Tibial artery (tissue), 4 donors: ENCODE data around the gene SPINK1.
"Not testable (repeated sequence)": the region's sequence is repeated elsewhere in the genome, so short reads cannot be mapped to it uniquely, and the experiment has no call there.

Experiments
- DNase-seq, 2 donors: peaks; one replicate each; pipeline ENCODE4 v3.0.0-alpha.2; 2019
- H3K27ac ChIP-seq, 2 donors: fragments of 200-600 bp; sonication (generic) in 1 of 2; 1 replicate in 1 of 2; 2 replicates in 1 of 2; pipeline ENCODE4 v1.5.1; 2018 to 2019; ENCODE audit warnings: mild to moderate bottlenecking in 1 of 2
- H3K27me3 ChIP-seq, 2 donors: fragments of 200-600 bp; sonication (generic) in 1 of 2; one replicate each; pipeline versions ENCODE4 v1.5.1 to v1.6.0; 2016 to 2019
- H3K36me3 ChIP-seq, 3 donors: fragments of 200-600 bp; sonication (generic) in 2 of 3; one replicate each; pipeline ENCODE4 v1.5.1; 2016 to 2019; ENCODE audit warnings: mild to moderate bottlenecking in 2 of 3
- H3K4me1 ChIP-seq, 4 donors: fragments of 200-600 bp; sonication (generic) in 2 of 4; 1 replicate in 3 of 4; 2 replicates in 1 of 4; pipeline ENCODE4 v1.5.1; 2016 to 2019
- H3K4me3 ChIP-seq, 2 donors: fragments of 200-600 bp; sonication (generic) in 1 of 2; 1 replicate in 1 of 2; 2 replicates in 1 of 2; pipeline ENCODE4 v1.5.1; 2018 to 2019; ENCODE audit warnings: mild to moderate bottlenecking in 2 of 2
- H3K9me3 ChIP-seq, 3 donors: fragments of 200-600 bp; sonication (generic) in 1 of 3; one replicate each; pipeline ENCODE4 v1.5.1; 2016 to 2019
- intact Hi-C: fragments of 100-400 bp; cut with DNase I; formaldehyde crosslinking; loops from one replicate; pipeline ENCODE4 v1.15.0; 2023; ENCODE audit warnings: low total_unique reads
- TF ChIP-seq, protein P1 (sequence below), 2 experiments: fragments of 200-600 bp in 1 of 2; fragments of 450-650 bp in 1 of 2; IDR thresholded peaks; one replicate each; pipeline ENCODE4 v1.5.1; 2017 to 2019; ENCODE audit warnings: antibody characterized with exemption in 2 of 2, mild to moderate bottlenecking in 1 of 2, moderate library complexity in 1 of 2

Gene SPINK1

DNA sequence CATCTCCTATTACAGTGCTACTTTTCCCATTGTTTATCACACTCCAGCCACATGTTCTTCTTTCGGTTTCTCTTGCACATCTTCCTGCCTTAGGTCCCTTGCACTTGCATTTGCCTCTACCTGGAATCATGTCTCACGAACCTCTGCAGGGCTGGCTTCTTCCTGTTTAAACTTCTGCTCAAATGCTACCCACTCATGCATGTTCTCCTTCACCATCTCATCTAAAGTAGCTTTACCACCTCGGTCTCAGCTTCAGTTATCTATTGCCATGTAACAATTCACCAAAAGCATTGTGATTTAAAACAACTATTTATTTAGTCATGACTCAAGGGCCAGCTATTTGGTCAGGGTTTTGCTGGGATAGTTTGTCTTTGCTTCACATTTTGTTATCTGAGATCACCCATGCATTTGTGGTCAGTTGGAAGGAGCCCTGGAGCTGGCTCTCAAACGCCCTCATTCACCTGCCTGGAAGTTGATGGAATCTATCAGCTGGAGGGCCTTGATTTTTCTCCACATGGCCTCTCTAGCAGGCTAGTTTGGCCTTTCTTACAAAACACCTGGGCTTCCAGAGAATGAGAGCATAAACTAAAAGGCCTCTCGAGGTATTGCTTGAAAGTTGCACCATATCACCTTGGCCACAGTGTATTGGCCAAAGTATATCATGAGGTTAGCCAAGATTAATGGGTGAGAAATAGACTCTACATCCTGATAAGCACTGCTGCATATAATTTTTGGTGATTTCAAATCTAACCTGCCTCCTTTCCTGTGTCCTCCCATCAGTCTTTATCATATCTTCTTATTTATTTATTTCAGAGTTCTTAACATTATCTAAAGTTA lies 21.4 kb downstream of the SPINK1 start:
- Histone ChIP-seq H3K36me3 (no peaks in the 10 kb centered on the region), H3K4me1 (no peaks in the 10 kb centered on the region), H3K9me3 (no peaks in the 10 kb centered on the region), H3K27ac (no peak overlapping the region), H3K27me3 (no peaks in the 10 kb centered on the region), H3K4me3 (no peak overlapping the region)
- DNase-seq: no peak
- intact Hi-C loops: no loop called here
- TF ChIP-seq, protein P1, sequence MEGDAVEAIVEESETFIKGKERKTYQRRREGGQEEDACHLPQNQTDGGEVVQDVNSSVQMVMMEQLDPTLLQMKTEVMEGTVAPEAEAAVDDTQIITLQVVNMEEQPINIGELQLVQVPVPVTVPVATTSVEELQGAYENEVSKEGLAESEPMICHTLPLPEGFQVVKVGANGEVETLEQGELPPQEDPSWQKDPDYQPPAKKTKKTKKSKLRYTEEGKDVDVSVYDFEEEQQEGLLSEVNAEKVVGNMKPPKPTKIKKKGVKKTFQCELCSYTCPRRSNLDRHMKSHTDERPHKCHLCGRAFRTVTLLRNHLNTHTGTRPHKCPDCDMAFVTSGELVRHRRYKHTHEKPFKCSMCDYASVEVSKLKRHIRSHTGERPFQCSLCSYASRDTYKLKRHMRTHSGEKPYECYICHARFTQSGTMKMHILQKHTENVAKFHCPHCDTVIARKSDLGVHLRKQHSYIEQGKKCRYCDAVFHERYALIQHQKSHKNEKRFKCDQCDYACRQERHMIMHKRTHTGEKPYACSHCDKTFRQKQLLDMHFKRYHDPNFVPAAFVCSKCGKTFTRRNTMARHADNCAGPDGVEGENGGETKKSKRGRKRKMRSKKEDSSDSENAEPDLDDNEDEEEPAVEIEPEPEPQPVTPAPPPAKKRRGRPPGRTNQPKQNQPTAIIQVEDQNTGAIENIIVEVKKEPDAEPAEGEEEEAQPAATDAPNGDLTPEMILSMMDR (IDR thresholded peaks at IDR 0.05): no peak

DNA sequence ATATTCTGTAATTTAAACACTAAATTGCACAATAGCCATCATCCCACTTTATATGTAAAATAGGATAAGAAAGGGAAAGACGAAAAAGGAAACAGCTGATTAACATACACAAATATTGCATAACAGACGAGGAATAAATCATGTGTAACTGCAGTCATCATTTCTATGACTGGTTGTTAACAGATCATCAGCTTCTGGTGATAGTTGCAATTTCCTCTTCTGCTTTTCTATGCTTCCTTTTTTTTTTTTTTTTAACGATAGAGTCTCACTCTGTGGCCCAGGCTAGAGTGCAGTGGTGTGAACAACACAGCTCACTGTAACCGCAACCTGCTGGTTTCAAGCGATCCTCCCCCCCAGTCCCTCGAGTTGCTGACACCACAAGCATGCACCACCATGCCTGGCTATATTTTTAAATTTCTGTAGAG lies 26.4 kb downstream of the SPINK1 start:
- no peak overlapping the region for H3K4me3 ChIP-seq
- no peak for DNase-seq
- no peaks in the 10 kb centered on the region for H3K9me3 ChIP-seq
- no peaks in the 10 kb centered on the region for H3K36me3 ChIP-seq
- intact Hi-C loops: no loop called here
- no peaks in the 10 kb centered on the region for H3K27me3 ChIP-seq
- TF ChIP-seq, protein P1 (IDR thresholded peaks at IDR 0.05): no peak
- no peak overlapping the region for H3K27ac ChIP-seq
- no peaks in the 10 kb centered on the region for H3K4me1 ChIP-seq

DNA sequence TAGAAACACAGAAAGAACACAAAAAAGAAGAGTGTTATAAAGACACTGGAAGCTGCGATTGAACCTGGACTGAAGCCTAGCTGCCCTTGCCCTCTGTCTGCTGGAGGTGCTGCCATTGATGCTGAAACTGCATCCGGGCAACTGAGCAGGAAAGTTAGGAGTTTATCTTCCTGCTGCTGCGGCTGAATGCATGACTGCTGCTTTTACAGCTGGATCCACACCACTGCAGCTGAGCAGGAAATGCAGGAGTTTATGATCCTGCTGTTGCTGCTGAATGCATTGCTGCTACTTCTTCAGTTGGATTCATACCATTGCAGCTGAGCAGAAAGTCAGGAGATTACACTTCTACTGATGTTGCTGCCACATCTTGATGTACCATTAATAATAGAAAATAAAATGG lies 27.1 kb downstream of the SPINK1 start:
- H3K4me1 ChIP-seq: no peaks in the 10 kb centered on the region
- TF ChIP-seq, protein P1 (IDR thresholded peaks at IDR 0.05): no peak
- intact Hi-C loops: no loop called here
- H3K27ac ChIP-seq: no peak overlapping the region
- H3K9me3 ChIP-seq: no peaks in the 10 kb centered on the region
- no peak overlapping the region for H3K4me3 ChIP-seq
- no peaks in the 10 kb centered on the region for H3K27me3 ChIP-seq
- DNase-seq: no peak
- no peaks in the 10 kb centered on the region for H3K36me3 ChIP-seq

DNA sequence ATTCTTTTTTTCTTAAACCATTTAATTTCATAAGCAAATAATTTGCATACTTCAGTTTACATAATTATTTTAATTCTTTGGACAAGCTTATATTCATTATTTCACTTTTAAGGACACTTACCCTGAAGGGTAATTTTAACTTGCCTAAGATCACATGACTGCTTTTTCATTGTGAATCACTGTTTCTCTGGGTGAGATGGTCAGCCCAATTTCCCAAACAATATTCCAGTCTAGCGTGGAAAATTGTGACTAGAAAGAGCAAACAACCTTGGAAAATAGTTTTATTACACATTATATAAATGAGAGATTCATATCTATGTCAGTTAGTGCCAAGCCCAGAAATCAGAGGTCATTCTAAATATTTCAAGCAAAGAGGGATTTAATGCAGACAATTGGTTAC lies 27.5 kb downstream of the SPINK1 start:
- no peak overlapping the region for H3K27ac ChIP-seq
- intact Hi-C loops: no loop called here

DNA sequence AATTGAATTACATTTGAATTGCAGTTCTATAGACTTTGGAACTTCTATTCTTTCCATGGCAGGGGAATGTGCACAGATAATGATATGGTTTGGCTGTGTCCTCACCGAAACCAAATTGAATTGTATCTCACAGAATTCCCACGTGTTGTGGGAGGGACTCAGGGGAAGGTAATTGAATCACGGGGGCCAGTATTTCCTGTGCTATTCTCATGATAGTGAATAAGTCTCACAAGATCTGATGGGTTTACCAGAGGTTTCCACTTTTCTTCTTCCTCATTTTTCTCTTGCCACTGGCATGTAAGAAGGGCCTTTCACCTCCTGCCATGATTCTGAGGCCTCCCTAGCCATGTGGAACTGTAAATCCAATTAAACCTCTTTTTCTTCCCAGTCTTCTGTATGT lies 28.3 kb downstream of the SPINK1 start:
- intact Hi-C loops, H3K4me1 ChIP-seq, H3K4me3 ChIP-seq: not testable (repeated sequence)

More for the DNA sequence above, 27.5 kb downstream of the SPINK1 start:
- no peaks in the 10 kb centered on the region for H3K9me3 ChIP-seq
- no peak overlapping the region for H3K4me3 ChIP-seq
- DNase-seq: no peak
- H3K4me1 ChIP-seq: no peaks in the 10 kb centered on the region
- TF ChIP-seq, protein P1 (IDR thresholded peaks at IDR 0.05): no peak
- H3K27me3 ChIP-seq: no peaks in the 10 kb centered on the region
- no peaks in the 10 kb centered on the region for H3K36me3 ChIP-seq

DNA sequence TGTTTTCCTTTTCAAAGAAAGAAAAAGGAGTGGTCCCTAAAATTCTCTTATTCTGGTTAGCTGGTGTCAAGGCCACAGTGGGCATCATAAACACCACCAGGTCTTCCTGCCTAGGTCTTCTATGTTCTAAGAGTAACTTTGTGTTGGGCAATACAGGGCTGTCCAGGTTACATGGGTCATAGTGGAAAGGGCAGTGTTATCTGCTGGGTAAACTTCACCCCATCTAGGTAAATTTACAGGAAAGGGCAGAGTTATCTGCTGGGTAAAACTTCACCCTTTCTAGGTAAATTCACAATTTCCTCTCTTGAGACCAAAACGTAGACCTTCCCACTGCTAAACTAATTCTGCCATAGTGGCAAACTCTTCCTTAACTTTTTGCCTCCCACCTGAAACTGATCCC lies 30.0 kb downstream of the SPINK1 start:
- H3K27me3 ChIP-seq: no peaks in the 10 kb centered on the region
- intact Hi-C loops: no loop called here
- no peak for DNase-seq
- TF ChIP-seq, protein P1 (IDR thresholded peaks at IDR 0.05): no peak
- no peaks in the 10 kb centered on the region for H3K4me1 ChIP-seq
- no peak overlapping the region for H3K4me3 ChIP-seq
- H3K9me3 ChIP-seq: no peaks in the 10 kb centered on the region
- H3K27ac ChIP-seq: no peak overlapping the region
- no peaks in the 10 kb centered on the region for H3K36me3 ChIP-seq

More for the DNA sequence above, 28.3 kb downstream of the SPINK1 start:
- DNase-seq, H3K27ac ChIP-seq, H3K9me3 ChIP-seq, H3K27me3 ChIP-seq, H3K36me3 ChIP-seq: not testable (repeated sequence)
